ENCODE data around the gene MAPK10.
"Not testable (repeated sequence)": the region's sequence is repeated elsewhere in the genome, so short reads cannot be mapped to it uniquely, and the experiment has no call there.

Gene MAPK10

DNA sequence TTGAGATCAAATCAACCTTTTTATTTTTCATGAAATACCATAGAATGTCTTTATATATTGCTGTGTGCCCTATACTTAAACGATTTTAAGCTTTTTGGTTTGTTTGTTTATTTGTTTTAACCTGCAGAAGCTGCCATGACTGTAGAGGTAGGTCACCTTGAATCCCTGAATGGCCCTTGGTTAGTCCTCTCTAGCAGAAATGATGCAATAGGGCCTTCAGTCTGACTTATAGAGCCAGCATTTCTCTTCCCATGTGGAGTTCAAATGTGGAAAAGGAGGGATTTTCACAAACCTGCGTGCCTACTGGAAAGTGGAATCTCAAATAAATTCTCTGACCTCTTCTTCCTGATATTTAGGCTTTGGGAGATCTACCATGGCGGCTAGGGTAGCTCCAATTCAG is 327.9 kb downstream of the MAPK10 start:
- FAIRE-seq (no peak), DNase-seq (ENCODE audit: insufficient read length) (no peak)
- TF ChIP-seq POLR2AphosphoS5 (IDR thresholded peaks at IDR 0.05; ENCODE audit: low read depth, low read length) (no peak), TAF1 (IDR thresholded peaks at IDR 0.05; ENCODE audit: borderline replicate concordance, low read depth, low read length) (no peak), POLR2A (IDR thresholded peaks at IDR 0.05; ENCODE audit: low read depth, low read length) (no peak)

DNA sequence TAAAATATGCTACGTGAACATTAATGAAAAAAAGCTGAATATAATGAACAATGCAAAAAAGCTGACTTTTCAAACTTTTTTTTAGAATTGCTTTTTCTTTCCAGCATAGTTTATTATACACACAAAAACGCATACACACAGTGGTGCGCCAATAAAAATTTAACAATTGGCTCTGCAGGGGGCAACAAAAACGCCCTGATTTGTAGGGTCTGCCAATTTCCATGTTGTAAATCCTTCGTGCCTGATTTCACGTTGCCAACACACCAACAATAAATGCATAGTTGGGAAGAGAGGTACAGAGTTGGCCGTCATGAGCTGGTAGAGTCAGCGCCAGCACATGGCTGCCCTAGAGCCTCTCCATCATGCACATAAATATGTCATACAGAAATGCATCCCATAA is 333.1 kb downstream of the MAPK10 start:
- FAIRE-seq (no peak), DNase-seq (ENCODE audit: insufficient read length) (no peak)
- TF ChIP-seq POLR2AphosphoS5 (IDR thresholded peaks at IDR 0.05; ENCODE audit: low read depth, low read length) (no peak), POLR2A (IDR thresholded peaks at IDR 0.05; ENCODE audit: low read depth, low read length) (no peak), TAF1 (IDR thresholded peaks at IDR 0.05; ENCODE audit: borderline replicate concordance, low read depth, low read length) (no peak)

DNA sequence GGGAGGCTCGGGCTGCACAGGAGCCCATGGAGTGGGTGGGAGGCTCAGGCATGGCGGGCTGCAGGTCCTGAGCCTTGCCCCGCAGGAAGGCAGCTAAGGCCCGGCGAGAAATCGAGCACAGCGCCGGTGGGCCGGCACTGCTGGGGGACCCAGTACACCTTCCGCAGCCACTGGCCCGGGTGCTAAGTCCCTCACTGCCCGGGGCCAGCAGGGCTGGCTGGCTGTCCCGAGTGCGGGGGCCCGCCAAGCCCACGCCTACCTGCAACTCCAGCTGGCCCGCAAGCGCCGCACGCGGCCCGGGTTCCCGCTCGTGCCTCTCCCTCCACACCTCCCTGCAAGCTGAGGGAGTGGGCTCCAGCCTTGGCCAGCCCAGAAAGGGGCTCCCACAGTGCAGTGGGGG is 338.2 kb downstream of the MAPK10 start:
- FAIRE-seq; DNase-seq (ENCODE audit: insufficient read length): not testable (repeated sequence)

DNA sequence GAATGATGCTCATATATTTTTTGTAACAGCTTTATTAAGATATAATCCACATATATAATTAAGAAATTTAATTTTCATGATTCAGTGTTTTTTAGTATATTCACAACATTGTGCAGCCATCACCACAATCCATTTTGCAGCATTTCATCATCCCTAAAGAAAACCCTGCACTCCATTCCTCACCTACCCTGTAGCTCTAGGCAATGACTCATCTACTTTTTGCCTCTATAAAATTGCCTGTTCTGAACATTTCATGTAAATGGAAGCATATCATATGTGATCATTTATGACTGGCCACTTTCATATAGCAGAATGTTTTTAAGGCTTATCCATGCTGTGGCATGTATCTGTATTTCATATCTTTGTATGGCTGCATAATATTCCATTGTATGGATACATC is 339.9 kb downstream of the MAPK10 start:
- FAIRE-seq (no peak), DNase-seq (ENCODE audit: insufficient read length) (no peak)
- no peak for TF ChIP-seq POLR2AphosphoS5 (IDR thresholded peaks at IDR 0.05; ENCODE audit: low read depth, low read length)
- TF ChIP-seq TAF1 (IDR thresholded peaks at IDR 0.05; ENCODE audit: borderline replicate concordance, low read depth, low read length) = no peak

- no peak for DNase-seq (ENCODE audit: insufficient read length)
- no peak for FAIRE-seq
- TF ChIP-seq POLR2A (IDR thresholded peaks at IDR 0.05; ENCODE audit: low read depth, low read length) = no peak
- no peak for TF ChIP-seq POLR2AphosphoS5 (IDR thresholded peaks at IDR 0.05; ENCODE audit: low read depth, low read length)
- TF ChIP-seq TAF1 (IDR thresholded peaks at IDR 0.05; ENCODE audit: borderline replicate concordance, low read depth, low read length) = no peak
Observed at GRCh38 chr4:86019362-86019761, 340.5 kb downstream of the MAPK10 start.

- FAIRE-seq (no peak), DNase-seq (ENCODE audit: insufficient read length) (no peak)
- TF ChIP-seq POLR2A (IDR thresholded peaks at IDR 0.05; ENCODE audit: low read depth, low read length) (no peak), TAF1 (IDR thresholded peaks at IDR 0.05; ENCODE audit: borderline replicate concordance, low read depth, low read length) (no peak), POLR2AphosphoS5 (IDR thresholded peaks at IDR 0.05; ENCODE audit: low read depth, low read length) (no peak)
Observed at GRCh38 chr4:86015412-86016350, 344.2 kb downstream of the MAPK10 start.

DNA sequence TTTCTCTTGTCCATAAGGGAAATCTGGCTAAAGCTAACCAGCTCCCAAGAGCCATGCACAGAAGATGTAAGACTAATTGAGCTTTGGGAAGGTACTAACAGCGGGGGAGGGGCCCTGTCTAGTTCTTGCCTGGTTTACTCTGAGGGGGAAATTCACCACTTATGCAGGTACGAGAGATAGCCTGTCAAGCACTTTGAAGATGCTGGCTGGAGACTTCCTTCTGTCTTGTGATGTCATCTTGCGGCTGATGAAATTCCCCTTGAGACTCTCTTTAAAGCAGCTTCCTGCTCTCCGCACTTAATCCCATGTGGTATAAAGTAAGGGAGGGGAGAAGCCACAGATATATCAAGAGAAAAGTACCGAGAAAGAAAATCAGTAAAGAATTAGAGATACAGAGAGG is 345.3 kb downstream of the MAPK10 start:
- DNase-seq (ENCODE audit: insufficient read length) (no peak), FAIRE-seq (peak; percentile 40)
- TF ChIP-seq TAF1 (IDR thresholded peaks at IDR 0.05; ENCODE audit: borderline replicate concordance, low read depth, low read length) (no peak), POLR2AphosphoS5 (IDR thresholded peaks at IDR 0.05; ENCODE audit: low read depth, low read length) (no peak), POLR2A (IDR thresholded peaks at IDR 0.05; ENCODE audit: low read depth, low read length) (no peak)

DNA sequence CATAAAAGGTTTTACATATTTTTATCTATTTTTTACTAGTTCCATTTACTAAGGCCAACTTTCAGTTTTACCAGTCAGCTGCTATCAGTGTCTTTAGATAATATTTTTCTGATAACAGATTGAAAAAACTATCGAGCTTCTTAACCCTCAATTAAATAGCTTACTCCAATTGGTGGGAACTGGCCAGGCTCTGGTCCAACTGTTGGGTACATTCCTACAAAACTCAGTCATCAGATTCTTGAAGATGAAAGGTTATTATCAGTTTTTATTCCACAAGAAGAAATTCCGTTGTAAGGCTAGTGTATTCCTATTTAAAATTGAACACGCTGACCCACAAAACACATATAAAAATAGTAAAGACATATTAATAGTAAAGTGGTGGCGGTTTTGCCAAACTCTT is 346.2 kb downstream of the MAPK10 start:
- no peak for FAIRE-seq
- no peak for TF ChIP-seq POLR2A (IDR thresholded peaks at IDR 0.05; ENCODE audit: low read depth, low read length)
- TF ChIP-seq TAF1 (IDR thresholded peaks at IDR 0.05; ENCODE audit: borderline replicate concordance, low read depth, low read length) = no peak
- TF ChIP-seq POLR2AphosphoS5 (IDR thresholded peaks at IDR 0.05; ENCODE audit: low read depth, low read length) = no peak
- no peak for DNase-seq (ENCODE audit: insufficient read length)

DNA sequence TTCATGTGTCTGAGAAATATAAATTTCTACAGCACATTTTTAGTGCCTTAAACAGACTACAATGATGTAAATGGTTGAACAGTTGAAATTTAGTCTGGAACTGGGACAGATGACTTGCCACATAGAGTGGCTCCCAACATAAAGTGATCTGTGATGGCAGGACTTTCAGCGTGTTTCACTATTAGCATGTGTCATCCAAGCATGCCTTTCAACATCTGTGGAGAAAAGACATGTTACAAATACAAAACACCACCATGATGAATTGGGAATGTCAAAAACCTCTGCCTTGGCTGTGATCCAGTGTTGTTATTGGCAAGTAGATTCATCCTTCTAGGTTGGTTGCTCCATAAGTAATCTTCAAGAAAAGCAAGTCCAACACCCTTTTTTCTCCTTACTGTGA is 348.7 kb downstream of the MAPK10 start:
- no peak for FAIRE-seq
- TF ChIP-seq POLR2A (IDR thresholded peaks at IDR 0.05; ENCODE audit: low read depth, low read length) (no peak), TAF1 (IDR thresholded peaks at IDR 0.05; ENCODE audit: borderline replicate concordance, low read depth, low read length) (no peak)
- DNase-seq (ENCODE audit: insufficient read length) = no peak

DNA sequence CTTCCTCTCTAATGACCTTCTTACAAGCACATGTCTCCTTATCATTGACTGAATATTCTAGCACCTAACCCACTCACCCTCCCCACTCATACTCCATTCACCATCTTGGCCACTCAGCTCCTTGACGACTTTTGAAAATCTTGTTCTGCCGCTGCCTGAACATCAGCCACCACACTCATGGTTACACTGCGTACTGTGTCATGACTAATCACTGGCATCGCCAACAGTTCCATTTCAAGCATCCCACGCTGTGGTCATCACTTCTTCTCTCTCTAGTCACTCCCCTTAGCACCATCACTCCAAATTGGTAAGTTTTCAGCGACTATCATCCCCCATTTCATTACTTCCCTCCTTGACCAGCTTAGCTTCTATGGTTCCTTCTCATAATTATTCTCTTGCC is 352.8 kb downstream of the MAPK10 start:
- FAIRE-seq = no peak
- no peak for DNase-seq (ENCODE audit: insufficient read length)
- TF ChIP-seq POLR2A (IDR thresholded peaks at IDR 0.05; ENCODE audit: low read depth, low read length) = no peak
- TF ChIP-seq TAF1 (IDR thresholded peaks at IDR 0.05; ENCODE audit: borderline replicate concordance, low read depth, low read length) = no peak
- TF ChIP-seq POLR2AphosphoS5 (IDR thresholded peaks at IDR 0.05; ENCODE audit: low read depth, low read length) = no peak

GRCh38 chr4:86006057-86006456 is 353.8 kb downstream of the MAPK10 start:
- no peak for FAIRE-seq
- DNase-seq (ENCODE audit: insufficient read length) = no peak
- TF ChIP-seq POLR2AphosphoS5 (IDR thresholded peaks at IDR 0.05; ENCODE audit: low read depth, low read length) (no peak), TAF1 (IDR thresholded peaks at IDR 0.05; ENCODE audit: borderline replicate concordance, low read depth, low read length) (no peak), POLR2A (IDR thresholded peaks at IDR 0.05; ENCODE audit: low read depth, low read length) (no peak)

DNA sequence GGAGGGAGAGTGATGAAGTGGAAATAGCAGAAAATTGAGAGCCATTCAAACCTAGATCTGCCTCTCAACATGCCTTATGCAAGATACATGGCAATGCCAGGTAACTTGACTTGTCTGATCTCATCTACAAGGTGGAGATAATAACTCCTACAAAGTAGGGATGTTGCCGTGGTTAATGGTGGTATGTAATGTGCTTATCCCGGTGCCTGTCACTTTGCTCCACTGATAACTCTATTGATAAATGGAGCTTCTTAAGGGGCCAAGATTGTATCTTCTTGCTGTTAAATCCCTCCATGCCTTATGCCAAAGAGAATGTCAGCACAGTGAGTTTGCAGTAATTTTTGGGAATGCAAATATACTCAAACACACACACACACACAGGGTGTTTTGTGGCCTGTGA is 355.8 kb downstream of the MAPK10 start:
- DNase-seq (ENCODE audit: insufficient read length) (no peak), FAIRE-seq (no peak)

More for the DNA sequence above, 355.8 kb downstream of the MAPK10 start:
- TF ChIP-seq TAF1 (IDR thresholded peaks at IDR 0.05; ENCODE audit: borderline replicate concordance, low read depth, low read length) (no peak), POLR2A (IDR thresholded peaks at IDR 0.05; ENCODE audit: low read depth, low read length) (no peak), POLR2AphosphoS5 (IDR thresholded peaks at IDR 0.05; ENCODE audit: low read depth, low read length) (no peak)

Measured in GM12892 (cell line).